Activated CD4-positive, alpha-beta memory T cell treated with anti-CD3 and anti-CD28 coated beads, Interleukin-2, amount 10 ng/mL, durations not matched to agents 7 days and 5 days (primary cell): ENCODE results near the gene RPS6KA3. TPM values are rescaled to one million over a fixed set of nuclear protein-coding genes. Genes with fewer than 3 reads are reported as not detected.
"Not testable (repeated sequence)": the region's sequence is repeated elsewhere in the genome, so short reads cannot be mapped to it uniquely, and the experiment has no call there.

Source experiments
- CTCF ChIA-PET: fragments of 350-600 bp; sonication (Branson Sonifier 250); formaldehyde crosslinking; loops from one replicate; lab custom pipeline; 2021; ENCODE audit warnings: antibody characterized with exemption, inconsistent platforms; lab: Charles Lee
- POLR2A ChIA-PET: fragments of 350-600 bp; sonication (Branson Sonifier 250); formaldehyde crosslinking; loops from one replicate; lab custom pipeline; 2021; ENCODE audit warnings: antibody characterized with exemption; lab: Charles Lee
- DNase-seq: peaks from one replicate; pipeline ENCODE4 v3.0.0-alpha.2; 2020
- H3K27ac Mint-ChIP-seq: one replicate; pipeline ENCODE4 v1.8.0; 2021; ENCODE audit warnings: mild to moderate bottlenecking, mixed read lengths
- H3K27me3 Mint-ChIP-seq: one replicate; pipeline ENCODE4 v1.8.0; 2021; ENCODE audit warnings: mixed read lengths
- H3K36me3 Mint-ChIP-seq: one replicate; pipeline ENCODE4 v1.8.0; 2021; ENCODE audit warnings: low read depth, mixed read lengths
- H3K4me1 Mint-ChIP-seq: one replicate; pipeline ENCODE4 v1.8.0; 2021; ENCODE audit warnings: mixed read lengths
- H3K4me3 Mint-ChIP-seq: one replicate; pipeline ENCODE4 v1.8.0; 2021; ENCODE audit warnings: mild to moderate bottlenecking, mixed read lengths
- H3K9me3 Mint-ChIP-seq: one replicate; pipeline ENCODE4 v1.8.0; 2021; ENCODE audit warnings: mixed read lengths
- total RNA-seq, 2 experiments: library from RNA; stranded (reverse); gene quantifications; one replicate each; pipeline ENCODE4 v1.2.3, GENCODE V29; 2021

The RPS6KA3 gene
- total RNA-seq, 2 experiments from 2014 or later, result 76.6 to 78.0 TPM

GRCh38 chrX:20253232-20253543 is 13.5 kb downstream of the RPS6KA3 start:
- Mint-ChIP-seq H3K4me3 (no peak overlapping the region), H3K4me1 (peaks cover 51% of the 10 kb centered on the region), H3K27ac (peak overlapping the region; percentile 90), H3K36me3 (peaks cover 16% of the 10 kb centered on the region), H3K9me3 (no peaks in the 10 kb centered on the region), H3K27me3 (no peaks in the 10 kb centered on the region)
- DNase-seq, result no peak
- ChIA-PET POLR2A (interaction anchor here (0.9 to 2.9 kb wide), 4 partner anchors 11 to 263 kb away, joined by 3 to 19 read pairs (median 12); partner anchors contain the start of gene RPS6KA3), CTCF (interaction anchor here (0.9 to 2.9 kb wide), 10 partner anchors 9 to 278 kb away, joined by 3 to 32 read pairs (median 3); no protein-coding TSS in a partner anchor)

GRCh38 chrX:20252381-20253231 is 14.1 kb downstream of the RPS6KA3 start:
- Mint-ChIP-seq H3K27ac (peak overlapping the region; percentile 90), H3K4me3 (no peak overlapping the region)

GRCh38 chrX:20251691-20252090 is 15.0 kb downstream of the RPS6KA3 start:
- DNase-seq, result no peak
- Mint-ChIP-seq H3K4me1 (peaks cover 47% of the 10 kb centered on the region), H3K27me3 (no peaks in the 10 kb centered on the region), H3K4me3 (no peak overlapping the region), H3K9me3 (no peaks in the 10 kb centered on the region), H3K27ac (peak overlapping the region; percentile 90), H3K36me3 (peaks cover 14% of the 10 kb centered on the region)
- POLR2A ChIA-PET, result interaction anchor here (1.8 to 2.9 kb wide), 2 partner anchors 15 to 265 kb away, joined by 9 to 15 read pairs; partner anchors contain the start of gene RPS6KA3
- CTCF ChIA-PET, result interaction anchor here (1.5 to 2.9 kb wide), 2 partner anchors 187 to 279 kb away, joined by 3 to 32 read pairs; no protein-coding TSS in a partner anchor

More at GRCh38 chrX:20252381-20253231, 14.1 kb downstream of the RPS6KA3 start:
- ChIA-PET CTCF (interaction anchor here (0.7 to 2.9 kb wide), 14 partner anchors 8 to 278 kb away, joined by 3 to 32 read pairs (median 3); no protein-coding TSS in a partner anchor), POLR2A (interaction anchor here (0.7 to 2.9 kb wide), 6 partner anchors 11 to 278 kb away, joined by 3 to 19 read pairs (median 6); partner anchors contain the start of gene RPS6KA3)
- H3K4me1 Mint-ChIP-seq, result peaks cover 51% of the 10 kb centered on the region
- peak; percentile 71 for DNase-seq
- peaks cover 16% of the 10 kb centered on the region for H3K36me3 Mint-ChIP-seq
- no peaks in the 10 kb centered on the region for H3K27me3 Mint-ChIP-seq
- no peaks in the 10 kb centered on the region for H3K9me3 Mint-ChIP-seq

- POLR2A ChIA-PET, result not testable (repeated sequence)
Measured at GRCh38 chrX:20250146-20250545, 16.6 kb downstream of the RPS6KA3 start.

GRCh38 chrX:20248592-20249192 is 18.0 kb downstream of the RPS6KA3 start:
- ChIA-PET CTCF (no interaction called here), POLR2A (interaction anchor here (1.6 kb wide), 1 partner anchor 107 kb away, joined by 3 read pairs; the partner anchor contains the start of gene EIF1AX)
- peaks cover 10% of the 10 kb centered on the region for H3K36me3 Mint-ChIP-seq
- peaks cover 30% of the 10 kb centered on the region for H3K4me1 Mint-ChIP-seq
- H3K27me3 Mint-ChIP-seq, result no peaks in the 10 kb centered on the region
- peak overlapping the region; percentile 26 for H3K27ac Mint-ChIP-seq
- H3K9me3 Mint-ChIP-seq, result no peaks in the 10 kb centered on the region
- no peak overlapping the region for H3K4me3 Mint-ChIP-seq
- no peak for DNase-seq

More at GRCh38 chrX:20250146-20250545, 16.6 kb downstream of the RPS6KA3 start:
- H3K9me3 Mint-ChIP-seq, H3K27me3 Mint-ChIP-seq, CTCF ChIA-PET, H3K4me3 Mint-ChIP-seq, H3K27ac Mint-ChIP-seq, DNase-seq: not testable (repeated sequence)
- H3K36me3 Mint-ChIP-seq, result peaks cover 13% of the 10 kb centered on the region
- H3K4me1 Mint-ChIP-seq, result peaks cover 41% of the 10 kb centered on the region

GRCh38 chrX:20244931-20245330 is 21.8 kb downstream of the RPS6KA3 start:
- peaks cover 13% of the 10 kb centered on the region for H3K4me1 Mint-ChIP-seq
- peaks cover 12% of the 10 kb centered on the region for H3K36me3 Mint-ChIP-seq
- no peak overlapping the region for H3K27ac Mint-ChIP-seq
- ChIA-PET CTCF (interaction anchor here (1.3 kb wide), 1 partner anchor 8 kb away, joined by 3 read pairs; no protein-coding TSS in a partner anchor), POLR2A (no interaction called here)
- H3K9me3 Mint-ChIP-seq, result no peaks in the 10 kb centered on the region
- H3K4me3 Mint-ChIP-seq, result no peak overlapping the region
- no peak for DNase-seq
- no peaks in the 10 kb centered on the region for H3K27me3 Mint-ChIP-seq

GRCh38 chrX:20240201-20240600 is 26.5 kb downstream of the RPS6KA3 start:
- ChIA-PET CTCF (no interaction called here), POLR2A (no interaction called here)
- Mint-ChIP-seq H3K27ac (no peak overlapping the region), H3K4me1 (peaks cover 17% of the 10 kb centered on the region), H3K36me3 (peaks cover 28% of the 10 kb centered on the region), H3K9me3 (no peaks in the 10 kb centered on the region), H3K4me3 (no peak overlapping the region), H3K27me3 (no peaks in the 10 kb centered on the region)
- no peak for DNase-seq

GRCh38 chrX:20237864-20238263 is 28.8 kb downstream of the RPS6KA3 start:
- ChIA-PET POLR2A (no interaction called here), CTCF (no interaction called here)
- Mint-ChIP-seq H3K36me3 (peaks cover 42% of the 10 kb centered on the region), H3K9me3 (no peaks in the 10 kb centered on the region), H3K27me3 (no peaks in the 10 kb centered on the region), H3K27ac (peak overlapping the region; percentile 24), H3K4me1 (peaks cover 16% of the 10 kb centered on the region), H3K4me3 (no peak overlapping the region)
- no peak for DNase-seq

- Mint-ChIP-seq H3K27ac (no peak overlapping the region), H3K9me3 (no peaks in the 10 kb centered on the region), H3K36me3 (peaks cover 45% of the 10 kb centered on the region), H3K4me1 (peaks cover 16% of the 10 kb centered on the region), H3K4me3 (no peak overlapping the region), H3K27me3 (no peaks in the 10 kb centered on the region)
- ChIA-PET POLR2A (no interaction called here), CTCF (no interaction called here)
- no peak for DNase-seq
Measured at GRCh38 chrX:20235755-20236154, 31.0 kb downstream of the RPS6KA3 start.

- no peak overlapping the region for H3K4me3 Mint-ChIP-seq
Measured at GRCh38 chrX:20233336-20233735, 33.4 kb downstream of the RPS6KA3 start.

GRCh38 chrX:20231598-20231997 is 35.1 kb downstream of the RPS6KA3 start:
- no peaks in the 10 kb centered on the region for H3K27me3 Mint-ChIP-seq
- POLR2A ChIA-PET, result no interaction called here

More at GRCh38 chrX:20233336-20233735, 33.4 kb downstream of the RPS6KA3 start:
- ChIA-PET POLR2A (no interaction called here), CTCF (no interaction called here)
- Mint-ChIP-seq H3K27me3 (no peaks in the 10 kb centered on the region), H3K4me1 (peaks cover 10% of the 10 kb centered on the region), H3K27ac (no peak overlapping the region), H3K36me3 (peaks cover 59% of the 10 kb centered on the region), H3K9me3 (no peaks in the 10 kb centered on the region)
- DNase-seq, result no peak

GRCh38 chrX:20230406-20230805 is 36.3 kb downstream of the RPS6KA3 start:
- no peaks in the 10 kb centered on the region for H3K9me3 Mint-ChIP-seq
- no peak for DNase-seq
- peaks cover 57% of the 10 kb centered on the region for H3K36me3 Mint-ChIP-seq
- peaks cover 9% of the 10 kb centered on the region for H3K4me1 Mint-ChIP-seq
- no peaks in the 10 kb centered on the region for H3K27me3 Mint-ChIP-seq
- CTCF ChIA-PET, result no interaction called here
- no peak overlapping the region for H3K27ac Mint-ChIP-seq
- POLR2A ChIA-PET, result no interaction called here
- H3K4me3 Mint-ChIP-seq, result no peak overlapping the region

More at GRCh38 chrX:20231598-20231997, 35.1 kb downstream of the RPS6KA3 start:
- Mint-ChIP-seq H3K9me3 (no peaks in the 10 kb centered on the region), H3K4me3 (no peak overlapping the region), H3K4me1 (peaks cover 6% of the 10 kb centered on the region), H3K27ac (no peak overlapping the region), H3K36me3 (peaks cover 61% of the 10 kb centered on the region)
- CTCF ChIA-PET, result no interaction called here
- DNase-seq, result no peak

GRCh38 chrX:20229155-20229554 is 37.6 kb downstream of the RPS6KA3 start:
- Mint-ChIP-seq H3K4me3 (no peak overlapping the region), H3K9me3 (no peaks in the 10 kb centered on the region), H3K36me3 (peaks cover 55% of the 10 kb centered on the region), H3K4me1 (peaks cover 15% of the 10 kb centered on the region), H3K27me3 (no peaks in the 10 kb centered on the region), H3K27ac (no peak overlapping the region)
- POLR2A ChIA-PET, result no interaction called here
- DNase-seq, result no peak
- CTCF ChIA-PET, result no interaction called here
